ENCODE data around the gene YARS2. TPM values are rescaled to one million over a fixed set of nuclear protein-coding genes. Genes with fewer than 3 reads are reported as not detected.

YARS2 gene
- total and polyA plus RNA-seq, 12 donors, result 6.9 to 53.4 (median 19.3) TPM

DNA sequence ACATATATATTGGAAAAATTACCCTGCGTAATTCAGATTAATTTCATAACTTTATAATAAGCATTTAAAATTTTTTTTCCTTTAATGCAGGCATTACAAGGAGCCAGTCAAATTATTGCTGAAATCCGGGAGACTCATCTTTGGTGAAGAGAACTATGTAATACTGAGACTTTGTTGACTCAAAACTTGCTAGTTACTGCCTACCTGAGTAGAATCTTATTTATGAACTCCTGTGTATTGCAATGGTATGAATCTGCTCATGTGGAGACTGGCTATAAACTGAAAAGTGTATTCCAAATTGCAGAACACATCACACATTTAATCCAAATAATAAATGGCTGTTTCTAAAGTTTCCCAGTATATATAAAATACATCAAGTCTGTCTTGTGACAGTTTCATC, 12.4 kb downstream of the YARS2 start:
- WGBS, 4 donors, result 93 to 100% (median 95%) methylated on average over 2 of the region's 2 CpGs
- no peaks in the 10 kb centered on the region for H3K9me3 ChIP-seq (replicated peaks in 1 of 3)
- TF ChIP-seq POLR2A (IDR thresholded peaks at IDR 0.05), result no peak
- TF ChIP-seq, protein P1, sequence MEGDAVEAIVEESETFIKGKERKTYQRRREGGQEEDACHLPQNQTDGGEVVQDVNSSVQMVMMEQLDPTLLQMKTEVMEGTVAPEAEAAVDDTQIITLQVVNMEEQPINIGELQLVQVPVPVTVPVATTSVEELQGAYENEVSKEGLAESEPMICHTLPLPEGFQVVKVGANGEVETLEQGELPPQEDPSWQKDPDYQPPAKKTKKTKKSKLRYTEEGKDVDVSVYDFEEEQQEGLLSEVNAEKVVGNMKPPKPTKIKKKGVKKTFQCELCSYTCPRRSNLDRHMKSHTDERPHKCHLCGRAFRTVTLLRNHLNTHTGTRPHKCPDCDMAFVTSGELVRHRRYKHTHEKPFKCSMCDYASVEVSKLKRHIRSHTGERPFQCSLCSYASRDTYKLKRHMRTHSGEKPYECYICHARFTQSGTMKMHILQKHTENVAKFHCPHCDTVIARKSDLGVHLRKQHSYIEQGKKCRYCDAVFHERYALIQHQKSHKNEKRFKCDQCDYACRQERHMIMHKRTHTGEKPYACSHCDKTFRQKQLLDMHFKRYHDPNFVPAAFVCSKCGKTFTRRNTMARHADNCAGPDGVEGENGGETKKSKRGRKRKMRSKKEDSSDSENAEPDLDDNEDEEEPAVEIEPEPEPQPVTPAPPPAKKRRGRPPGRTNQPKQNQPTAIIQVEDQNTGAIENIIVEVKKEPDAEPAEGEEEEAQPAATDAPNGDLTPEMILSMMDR (IDR thresholded peaks at IDR 0.05), result no peak
- no peak for DNase-seq
- no peak overlapping the region for H3K4me3 ChIP-seq
- H3K4me1 ChIP-seq (replicated peaks in 1 of 2), result no peaks in the 10 kb centered on the region
- peaks cover 0 to 57% of the 10 kb centered on the region in 2 donors for H3K36me3 ChIP-seq (replicated peaks in 1 of 2)
- no peaks in the 10 kb centered on the region for H3K27me3 ChIP-seq
- intact Hi-C loops (cut with DNase I), result no loop called here
- H3K27ac ChIP-seq, result no peak overlapping the region

DNA sequence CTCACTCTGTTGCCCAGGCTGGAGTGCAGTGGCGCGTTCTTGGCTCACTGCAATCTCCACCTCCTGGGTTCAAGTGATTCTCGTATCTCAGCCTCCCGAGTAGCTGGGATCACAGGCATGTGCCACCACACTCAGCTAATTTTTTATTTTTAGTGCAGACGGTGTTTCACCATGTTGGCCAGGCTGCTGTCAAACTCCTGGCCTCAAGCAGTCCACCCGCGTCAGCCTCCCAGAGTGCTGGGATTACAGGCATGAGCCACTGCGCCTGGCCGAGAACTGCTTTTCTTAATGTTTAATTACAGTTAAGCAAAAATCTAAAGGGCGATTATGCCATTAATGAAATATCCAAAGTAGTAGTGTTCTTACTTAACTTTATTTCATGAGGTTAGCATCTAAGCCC, 13.6 kb downstream of the YARS2 start:
- Histone ChIP-seq H3K4me3 (no peak overlapping the region), H3K36me3 (replicated peaks in 1 of 2) (peaks cover 0 to 52% of the 10 kb centered on the region in 2 donors), H3K9me3 (replicated peaks in 1 of 3) (no peaks in the 10 kb centered on the region), H3K27ac (no peak overlapping the region), H3K27me3 (no peaks in the 10 kb centered on the region), H3K4me1 (replicated peaks in 1 of 2) (no peaks in the 10 kb centered on the region)
- intact Hi-C loops (cut with DNase I), result no loop called here
- TF ChIP-seq, protein P1 (IDR thresholded peaks at IDR 0.05), result no peak
- TF ChIP-seq POLR2A (IDR thresholded peaks at IDR 0.05), result no peak
- DNase-seq, result no peak
- WGBS, 4 donors, result 92 to 96% (median 96%) methylated on average over 10 of the region's 10 CpGs

DNA sequence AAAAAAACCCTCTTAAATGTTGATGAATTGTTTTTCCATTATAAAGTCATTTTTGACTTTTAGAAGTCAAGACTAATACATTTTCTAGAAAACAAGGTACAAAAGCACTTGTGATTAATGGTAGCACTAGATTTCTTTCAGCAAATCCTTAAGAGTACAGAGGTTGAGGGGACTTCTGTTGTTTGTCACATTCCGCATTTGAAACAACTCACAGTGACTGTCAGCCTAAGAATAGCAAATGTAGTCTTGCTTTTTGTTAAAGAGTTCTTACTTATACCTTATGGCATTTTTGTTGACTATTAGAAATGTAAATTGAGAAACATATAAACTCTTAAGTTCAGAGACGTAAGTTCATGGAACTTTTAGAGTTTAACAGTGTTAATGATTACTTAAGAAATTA, 16.4 kb downstream of the YARS2 start:
- no peak for DNase-seq
- no peak for TF ChIP-seq POLR2A (IDR thresholded peaks at IDR 0.05)
- TF ChIP-seq, protein P1 (IDR thresholded peaks at IDR 0.05), result no peak
- intact Hi-C loops (cut with DNase I), result no loop called here
- no peaks in the 10 kb centered on the region for H3K4me1 ChIP-seq (replicated peaks in 1 of 2)
- H3K36me3 ChIP-seq (replicated peaks in 1 of 2), result peaks cover 0 to 42% of the 10 kb centered on the region in 2 donors
- WGBS, 4 donors, result 90 to 99% (median 96%) methylated on average over 2 of the region's 2 CpGs
- H3K27ac ChIP-seq, result no peak overlapping the region
- no peak overlapping the region for H3K4me3 ChIP-seq
- no peaks in the 10 kb centered on the region for H3K27me3 ChIP-seq
- no peaks in the 10 kb centered on the region for H3K9me3 ChIP-seq (replicated peaks in 1 of 3)

DNA sequence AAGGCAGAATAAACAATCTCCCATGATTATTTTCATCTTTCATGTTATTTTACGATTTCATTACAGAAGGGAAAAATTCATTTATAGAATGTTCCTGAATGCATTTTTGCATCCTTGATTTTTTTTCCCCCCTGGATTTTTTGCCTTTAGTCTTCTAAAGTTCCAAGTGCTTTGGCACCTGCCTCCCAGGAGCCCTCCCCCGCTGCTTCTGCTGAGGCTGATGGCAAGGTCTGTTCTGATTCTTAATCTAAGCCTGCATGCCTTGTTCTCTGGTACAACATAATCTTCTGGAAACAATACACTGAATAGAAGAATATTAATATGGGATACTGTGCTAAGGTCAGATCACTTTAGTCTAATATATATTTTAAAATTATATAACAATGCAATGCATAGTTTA, 18.0 kb downstream of the YARS2 start:
- WGBS, 4 donors, result 89 to 95% (median 93%) methylated on average over 2 of the region's 2 CpGs
- peaks cover 0 to 32% of the 10 kb centered on the region in 2 donors for H3K36me3 ChIP-seq (replicated peaks in 1 of 2)
- no peaks in the 10 kb centered on the region for H3K9me3 ChIP-seq (replicated peaks in 1 of 3)

More for the DNA sequence above, 18.0 kb downstream of the YARS2 start:
- no peak for DNase-seq
- intact Hi-C loops (cut with DNase I), result no loop called here
- Histone ChIP-seq H3K4me3 (no peak overlapping the region), H3K27ac (no peak overlapping the region), H3K27me3 (no peaks in the 10 kb centered on the region), H3K4me1 (replicated peaks in 1 of 2) (no peaks in the 10 kb centered on the region)
- TF ChIP-seq POLR2A (IDR thresholded peaks at IDR 0.05), result no peak
- TF ChIP-seq, protein P1 (IDR thresholded peaks at IDR 0.05), result no peak

All from adrenal gland (tissue), 12 donors.